ENCODE data around the gene ZNF687.

GRCh38 chr1:151282883-151283725 lies 1.0 kb downstream of the ZNF687 start:
- TF ChIP-seq CTCF (IDR thresholded peaks at IDR 0.05) (no peak), CHD2 (IDR thresholded peaks at IDR 0.05; ENCODE audit: low read length, partially characterized antibody) (no peak)
